ENCODE measurements around the gene IL17A. TPM values are rescaled to one million over a fixed set of nuclear protein-coding genes. Genes with fewer than 3 reads are reported as not detected.

Gene IL17A
- not detected for polyA plus RNA-seq (2013, experiment 1 of 2)
- polyA plus RNA-seq (2013, experiment 2 of 2): not detected

GRCh38 chr6:52186075-52186474, at the start of gene IL17A:
TSS of gene IL17A (plus strand) at chr6:52186375. CDS start at chr6:52186432, 57 bp downstream.
- Histone ChIP-seq H3K27ac (ENCODE audit: low read depth, low read length, severe bottlenecking) (no peak within 1 kb of the TSS), H3K9me3 (ENCODE audit: control insufficient read depth, low read length) (no peaks in the 10 kb centered on the region), H3K4me1 (ENCODE audit: control insufficient read depth, insufficient read depth, low read length, poor library complexity, severe bottlenecking) (no peaks in the 10 kb centered on the region), H3K36me3 (ENCODE audit: control insufficient read depth, insufficient read depth, low read length) (no peaks in the 10 kb centered on the region), H3K4me3 (ENCODE audit: extremely low read depth, insufficient read depth, low read length, poor library complexity, severe bottlenecking) (no peak within 1 kb of the TSS)
- WGBS, 2 experiments (ENCODE audit: insufficient coverage in 2 of 2): 87 to 90% methylated on average over 5 to 6 of the region's 7 CpGs

- Histone ChIP-seq H3K36me3 (ENCODE audit: control insufficient read depth, insufficient read depth, low read length) (no peaks in the 10 kb centered on the region), H3K9me3 (ENCODE audit: control insufficient read depth, low read length) (no peaks in the 10 kb centered on the region), H3K4me3 (ENCODE audit: extremely low read depth, insufficient read depth, low read length, poor library complexity, severe bottlenecking) (no peak overlapping the region), H3K27ac (ENCODE audit: low read depth, low read length, severe bottlenecking) (no peak overlapping the region), H3K4me1 (ENCODE audit: control insufficient read depth, insufficient read depth, low read length, poor library complexity, severe bottlenecking) (no peaks in the 10 kb centered on the region)
- 51 to 59% methylated on average over 8 to 9 of the region's 12 CpGs for WGBS, 2 experiments (ENCODE audit: insufficient coverage in 2 of 2)
Observed at GRCh38 chr6:52136934-52137467, 49.2 kb upstream of the IL17A start.

- Histone ChIP-seq H3K9me3 (ENCODE audit: control insufficient read depth, low read length) (no peaks in the 10 kb centered on the region), H3K4me3 (ENCODE audit: extremely low read depth, insufficient read depth, low read length, poor library complexity, severe bottlenecking) (no peak overlapping the region), H3K27ac (ENCODE audit: low read depth, low read length, severe bottlenecking) (no peak overlapping the region), H3K4me1 (ENCODE audit: control insufficient read depth, insufficient read depth, low read length, poor library complexity, severe bottlenecking) (no peaks in the 10 kb centered on the region), H3K36me3 (ENCODE audit: control insufficient read depth, insufficient read depth, low read length) (no peaks in the 10 kb centered on the region)
- WGBS, 2 experiments (ENCODE audit: insufficient coverage in 2 of 2): 85 to 96% methylated on average over 4 of the region's 4 CpGs
Observed at GRCh38 chr6:52138284-52138683, 47.9 kb upstream of the IL17A start.

DNA sequence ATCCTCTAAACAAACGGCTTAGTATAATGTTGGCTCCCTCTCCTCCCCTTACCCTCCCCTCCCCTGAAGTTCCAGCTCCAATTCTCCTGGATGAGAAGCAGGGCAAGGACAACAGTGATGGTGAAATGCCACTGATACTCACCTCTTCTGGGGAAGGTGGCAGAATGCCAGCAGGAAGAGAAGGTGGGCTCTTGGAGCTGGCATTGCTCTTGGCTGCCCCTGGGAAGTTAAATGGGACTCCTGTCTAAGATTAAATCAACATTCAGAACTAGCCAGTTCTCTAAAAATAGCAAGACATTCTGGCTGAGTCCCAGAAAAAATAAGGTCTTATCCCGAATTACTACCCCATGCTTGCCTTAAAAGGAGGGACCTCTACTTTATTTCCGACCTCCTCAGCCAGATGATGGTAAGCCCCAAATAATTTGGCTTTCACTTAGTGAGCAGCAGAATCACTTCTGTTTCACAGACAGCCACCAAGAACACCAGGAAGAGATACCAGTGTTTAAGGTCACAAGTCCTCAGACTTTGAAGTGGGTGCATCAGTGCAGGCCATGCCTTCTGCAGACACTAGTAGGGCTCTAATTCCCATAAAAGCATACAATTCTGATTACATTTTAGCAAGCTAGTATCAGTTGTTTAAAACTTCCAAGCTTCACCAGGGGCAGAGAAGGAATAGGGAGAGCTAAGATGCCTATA, 46.0 kb upstream of the IL17A start:
- no peaks in the 10 kb centered on the region for H3K9me3 ChIP-seq (ENCODE audit: control insufficient read depth, low read length)
- WGBS, 2 experiments (ENCODE audit: insufficient coverage in 2 of 2): 57 to 90% methylated on average over 1 to 2 of the region's 3 CpGs
- H3K4me1 ChIP-seq (ENCODE audit: control insufficient read depth, insufficient read depth, low read length, poor library complexity, severe bottlenecking): no peaks in the 10 kb centered on the region
- no peak overlapping the region for H3K4me3 ChIP-seq (ENCODE audit: extremely low read depth, insufficient read depth, low read length, poor library complexity, severe bottlenecking)
- no peak overlapping the region for H3K27ac ChIP-seq (ENCODE audit: low read depth, low read length, severe bottlenecking)
- H3K36me3 ChIP-seq (ENCODE audit: control insufficient read depth, insufficient read depth, low read length): no peaks in the 10 kb centered on the region

DNA sequence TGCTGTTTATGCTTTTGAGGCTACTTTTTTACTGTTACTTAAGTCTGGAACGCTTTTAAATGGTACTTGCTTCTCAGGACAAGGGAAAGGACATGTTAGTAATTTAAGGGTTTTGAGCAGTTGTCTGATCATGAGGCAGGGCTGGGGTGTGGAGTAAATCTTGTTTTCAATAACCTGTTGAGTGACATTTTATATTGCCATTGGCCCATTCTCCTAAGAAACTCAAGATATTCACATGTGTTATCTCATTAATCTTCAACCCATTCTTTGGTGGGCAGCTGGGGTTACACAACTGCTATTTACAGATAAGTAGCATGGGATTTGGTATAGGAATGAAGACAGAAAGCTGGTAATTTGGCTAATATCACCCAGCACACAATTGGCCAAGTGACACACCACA, 44.6 kb upstream of the IL17A start:
- WGBS, 2 experiments (ENCODE audit: insufficient coverage in 2 of 2): 100% methylated on average over 1 of the region's 1 CpG
- H3K4me1 ChIP-seq (ENCODE audit: control insufficient read depth, insufficient read depth, low read length, poor library complexity, severe bottlenecking): no peaks in the 10 kb centered on the region
- H3K27ac ChIP-seq (ENCODE audit: low read depth, low read length, severe bottlenecking): no peak overlapping the region
- H3K4me3 ChIP-seq (ENCODE audit: extremely low read depth, insufficient read depth, low read length, poor library complexity, severe bottlenecking): no peak overlapping the region
- H3K36me3 ChIP-seq (ENCODE audit: control insufficient read depth, insufficient read depth, low read length): no peaks in the 10 kb centered on the region
- H3K9me3 ChIP-seq (ENCODE audit: control insufficient read depth, low read length): no peaks in the 10 kb centered on the region

DNA sequence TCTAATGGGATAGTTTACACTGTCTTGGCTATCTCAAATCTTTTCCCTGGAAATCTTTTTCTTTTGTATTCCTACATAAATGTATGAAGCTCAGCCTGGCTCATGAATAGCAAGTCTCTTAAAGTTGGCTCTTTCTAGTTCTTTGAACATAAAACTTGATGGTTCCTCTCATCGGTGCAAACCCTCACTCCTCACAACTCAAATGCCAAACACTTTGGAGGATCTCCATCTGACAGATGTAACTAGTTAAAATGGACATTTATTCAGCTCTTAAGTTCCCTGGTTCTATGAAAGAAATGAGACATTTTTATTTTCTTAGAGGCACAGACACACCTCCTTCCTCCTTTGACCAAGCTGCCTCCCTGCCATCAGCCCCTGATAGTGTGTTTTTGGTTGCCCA, 43.6 kb upstream of the IL17A start:
- H3K4me1 ChIP-seq (ENCODE audit: control insufficient read depth, insufficient read depth, low read length, poor library complexity, severe bottlenecking): no peaks in the 10 kb centered on the region
- no peaks in the 10 kb centered on the region for H3K9me3 ChIP-seq (ENCODE audit: control insufficient read depth, low read length)
- H3K27ac ChIP-seq (ENCODE audit: low read depth, low read length, severe bottlenecking): no peak overlapping the region
- 100% methylated on average over 1 of the region's 1 CpG; no CpG with 5 or more reads in 1 of the 2 experiments for WGBS, 2 experiments (ENCODE audit: insufficient coverage in 2 of 2)
- H3K4me3 ChIP-seq (ENCODE audit: extremely low read depth, insufficient read depth, low read length, poor library complexity, severe bottlenecking): no peak overlapping the region
- H3K36me3 ChIP-seq (ENCODE audit: control insufficient read depth, insufficient read depth, low read length): no peaks in the 10 kb centered on the region

- Histone ChIP-seq H3K36me3 (ENCODE audit: control insufficient read depth, insufficient read depth, low read length) (no peaks in the 10 kb centered on the region), H3K4me1 (ENCODE audit: control insufficient read depth, insufficient read depth, low read length, poor library complexity, severe bottlenecking) (no peaks in the 10 kb centered on the region), H3K9me3 (ENCODE audit: control insufficient read depth, low read length) (no peaks in the 10 kb centered on the region), H3K4me3 (ENCODE audit: extremely low read depth, insufficient read depth, low read length, poor library complexity, severe bottlenecking) (no peak overlapping the region), H3K27ac (ENCODE audit: low read depth, low read length, severe bottlenecking) (no peak overlapping the region)
- 93 to 100% methylated on average over 1 to 3 of the region's 4 CpGs for WGBS, 2 experiments (ENCODE audit: insufficient coverage in 2 of 2)
Observed at GRCh38 chr6:52143551-52143950, 42.6 kb upstream of the IL17A start.

GRCh38 chr6:52144196-52145076, 41.7 kb upstream of the IL17A start:
- Histone ChIP-seq H3K4me1 (ENCODE audit: control insufficient read depth, insufficient read depth, low read length, poor library complexity, severe bottlenecking) (no peaks in the 10 kb centered on the region), H3K27ac (ENCODE audit: low read depth, low read length, severe bottlenecking) (no peak overlapping the region), H3K9me3 (ENCODE audit: control insufficient read depth, low read length) (no peaks in the 10 kb centered on the region), H3K4me3 (ENCODE audit: extremely low read depth, insufficient read depth, low read length, poor library complexity, severe bottlenecking) (no peak overlapping the region), H3K36me3 (ENCODE audit: control insufficient read depth, insufficient read depth, low read length) (no peaks in the 10 kb centered on the region)
- WGBS, 2 experiments (ENCODE audit: insufficient coverage in 2 of 2): 94 to 99% methylated on average over 7 of the region's 14 CpGs

DNA sequence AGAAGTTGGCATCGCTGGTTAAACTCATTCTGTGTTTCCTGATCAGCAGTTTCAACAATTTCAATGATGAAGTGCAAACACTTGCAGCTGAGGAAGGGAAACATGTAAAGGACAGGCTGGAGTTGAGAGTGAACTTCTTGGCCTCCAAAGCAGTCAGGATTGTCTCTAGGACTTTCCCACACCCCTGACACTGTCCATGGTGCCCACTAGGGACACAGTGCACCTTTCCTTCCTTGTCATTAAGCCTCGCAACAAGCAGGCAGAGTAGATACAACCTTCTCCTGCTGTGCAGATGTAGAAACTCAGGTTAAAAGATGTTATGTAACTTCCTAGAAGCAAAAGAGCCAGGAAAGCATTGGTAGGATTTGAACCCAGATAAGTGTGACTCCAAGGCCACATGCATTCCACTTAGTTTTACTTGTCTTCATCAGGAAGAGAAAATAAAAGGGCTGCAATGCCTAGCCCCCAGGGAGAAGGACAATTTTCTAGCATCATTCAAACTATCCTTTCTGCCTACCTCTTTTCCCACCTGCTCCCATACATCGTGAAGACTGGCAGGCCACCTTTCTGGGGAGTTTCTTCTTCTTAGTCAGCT, 39.2 kb upstream of the IL17A start:
- 66 to 93% methylated on average over 2 of the region's 3 CpGs for WGBS, 2 experiments (ENCODE audit: insufficient coverage in 2 of 2)
- Histone ChIP-seq H3K9me3 (ENCODE audit: control insufficient read depth, low read length) (no peaks in the 10 kb centered on the region), H3K4me3 (ENCODE audit: extremely low read depth, insufficient read depth, low read length, poor library complexity, severe bottlenecking) (no peak overlapping the region), H3K27ac (ENCODE audit: low read depth, low read length, severe bottlenecking) (no peak overlapping the region), H3K36me3 (ENCODE audit: control insufficient read depth, insufficient read depth, low read length) (no peaks in the 10 kb centered on the region), H3K4me1 (ENCODE audit: control insufficient read depth, insufficient read depth, low read length, poor library complexity, severe bottlenecking) (no peaks in the 10 kb centered on the region)

DNA sequence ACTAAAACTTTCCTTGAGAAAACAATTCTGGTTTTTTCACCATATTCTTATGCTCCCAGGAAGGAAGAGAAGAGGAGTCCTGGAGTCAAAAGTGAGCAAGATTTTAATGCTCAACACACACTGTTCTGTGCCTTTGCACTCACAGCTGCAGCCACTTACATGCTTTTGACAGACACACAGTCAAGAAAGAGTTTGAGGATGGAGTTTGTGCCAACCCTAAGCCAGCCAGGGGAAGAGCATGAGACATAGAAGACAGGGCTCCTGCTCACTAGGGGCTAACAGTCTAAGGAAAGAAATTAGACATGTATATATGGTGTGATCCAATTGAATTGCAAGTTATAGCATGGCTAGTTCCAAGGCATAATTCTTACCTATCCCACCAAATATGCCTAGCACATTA, 37.1 kb upstream of the IL17A start:
- Histone ChIP-seq H3K36me3 (ENCODE audit: control insufficient read depth, insufficient read depth, low read length) (no peaks in the 10 kb centered on the region), H3K27ac (ENCODE audit: low read depth, low read length, severe bottlenecking) (no peak overlapping the region), H3K4me1 (ENCODE audit: control insufficient read depth, insufficient read depth, low read length, poor library complexity, severe bottlenecking) (no peaks in the 10 kb centered on the region), H3K9me3 (ENCODE audit: control insufficient read depth, low read length) (no peaks in the 10 kb centered on the region), H3K4me3 (ENCODE audit: extremely low read depth, insufficient read depth, low read length, poor library complexity, severe bottlenecking) (no peak overlapping the region)

Data from mesodermal cell (in vitro differentiated cells).